ENCODE data around the gene TNFRSF12A.

Gene TNFRSF12A

GRCh38 chr16:3022684-3023414 is 2.7 kb downstream of the TNFRSF12A start:
- peak; percentile 3 for TF ChIP-seq POLR2A (IDR thresholded peaks at IDR 0.05; ENCODE audit: low read depth, low read length)
- DNase-seq (ENCODE audit: insufficient read length, low spot score), result peak; percentile 55
- no peak for FAIRE-seq

GRCh38 chr16:3023415-3023668 is 3.2 kb downstream of the TNFRSF12A start:
- DNase-seq (ENCODE audit: insufficient read length, low spot score) (peak; percentile 64), FAIRE-seq (no peak)
- no peak; the same call in 1 of the 2 replicates for TF ChIP-seq POLR2A (IDR thresholded peaks at IDR 0.05; ENCODE audit: low read depth, low read length)

GRCh38 chr16:3023669-3024478 is 3.7 kb downstream of the TNFRSF12A start, which contains the start of the genes HCFC1R1 and THOC6:
HCFC1R1 (minus strand) TSS chr16:3023942; CDS start chr16:3023941, 1 bp downstream.
THOC6 (plus strand) TSS chr16:3024035; CDS start chr16:3024327, 292 bp downstream.
- peak; percentile 76 for TF ChIP-seq POLR2A (IDR thresholded peaks at IDR 0.05; ENCODE audit: low read depth, low read length)
- FAIRE-seq, result peak; percentile 82
- peak; percentile 87 for DNase-seq (ENCODE audit: insufficient read length, low spot score)

- no peak for TF ChIP-seq POLR2A (IDR thresholded peaks at IDR 0.05; ENCODE audit: low read depth, low read length)
- no peak for FAIRE-seq
Observed at GRCh38 chr16:3025032-3026002, 5.1 kb downstream of the TNFRSF12A start.

GRCh38 chr16:3026003-3026378 is 5.8 kb downstream of the TNFRSF12A start:
- FAIRE-seq (no peak), DNase-seq (ENCODE audit: insufficient read length, low spot score) (no peak)
- no peak for TF ChIP-seq POLR2A (IDR thresholded peaks at IDR 0.05; ENCODE audit: low read depth, low read length)

More at GRCh38 chr16:3025032-3026002, 5.1 kb downstream of the TNFRSF12A start:
- DNase-seq (ENCODE audit: insufficient read length, low spot score), result no peak

- no peak for TF ChIP-seq POLR2A (IDR thresholded peaks at IDR 0.05; ENCODE audit: low read depth, low read length)
- no peak for DNase-seq (ENCODE audit: insufficient read length, low spot score)
- FAIRE-seq, result no peak
Observed at GRCh38 chr16:3026609-3027488, 6.7 kb downstream of the TNFRSF12A start.

GRCh38 chr16:3027489-3027795 is 7.3 kb downstream of the TNFRSF12A start:
- no peak for DNase-seq (ENCODE audit: insufficient read length, low spot score)
- FAIRE-seq, result no peak
- no peak for TF ChIP-seq POLR2A (IDR thresholded peaks at IDR 0.05; ENCODE audit: low read depth, low read length)

- no peak for TF ChIP-seq POLR2A (IDR thresholded peaks at IDR 0.05; ENCODE audit: low read depth, low read length)
- FAIRE-seq, result no peak
- DNase-seq (ENCODE audit: insufficient read length, low spot score), result peak; percentile 94
Observed at GRCh38 chr16:3027983-3028715, 8.0 kb downstream of the TNFRSF12A start.

- FAIRE-seq (no peak), DNase-seq (ENCODE audit: insufficient read length, low spot score) (no peak)
- no peak for TF ChIP-seq POLR2A (IDR thresholded peaks at IDR 0.05; ENCODE audit: low read depth, low read length)
Observed at GRCh38 chr16:3028716-3029319, 8.7 kb downstream of the TNFRSF12A start.

- FAIRE-seq (no peak), DNase-seq (ENCODE audit: insufficient read length, low spot score) (no peak)
- no peak for TF ChIP-seq POLR2A (IDR thresholded peaks at IDR 0.05; ENCODE audit: low read depth, low read length)
Observed at GRCh38 chr16:3029491-3030221, 9.5 kb downstream of the TNFRSF12A start.

Measured in H54 (cell line).